ENCODE data around the gene NOX5.

- TF ChIP-seq CTCF (conservative IDR thresholded peaks at IDR 0.05; ENCODE audit: low read length) (no peak), EZH2phosphoT487 (IDR thresholded peaks at IDR 0.05; ENCODE audit: borderline replicate concordance, low read depth, low read length) (no peak)
Measured at GRCh38 chr15:68990992-68991500, 23.4 kb upstream of the NOX5 start.

All from OCI-LY7 (cell line).